Measurements from ENCODE around the gene FAM221B.

Gene FAM221B

DNA sequence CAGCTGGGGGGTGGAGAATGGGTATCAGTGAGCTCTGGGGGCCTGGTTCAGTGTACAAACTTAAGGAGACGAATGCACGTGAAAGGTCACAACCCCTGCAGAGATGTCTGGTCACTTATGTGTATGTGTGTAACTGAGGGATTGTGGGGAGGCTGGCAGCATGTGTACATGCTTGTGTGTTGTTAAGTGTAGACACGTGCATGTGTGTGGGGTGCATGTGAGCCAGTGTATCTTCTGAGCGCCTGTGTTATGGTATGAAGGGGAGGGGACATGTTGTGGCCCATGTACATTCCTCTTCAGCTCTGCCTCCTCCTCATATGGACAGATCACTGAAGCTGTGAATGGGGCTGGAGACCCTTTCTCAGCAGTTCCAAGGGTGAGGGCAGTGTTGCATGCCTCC, 2.5 kb upstream of the FAM221B start:
- H3K27ac ChIP-seq: no peak overlapping the region
- H3K27me3 ChIP-seq (replicated peaks): no peaks in the 10 kb centered on the region
- DNase-seq: no peak
- TF ChIP-seq, protein P1, sequence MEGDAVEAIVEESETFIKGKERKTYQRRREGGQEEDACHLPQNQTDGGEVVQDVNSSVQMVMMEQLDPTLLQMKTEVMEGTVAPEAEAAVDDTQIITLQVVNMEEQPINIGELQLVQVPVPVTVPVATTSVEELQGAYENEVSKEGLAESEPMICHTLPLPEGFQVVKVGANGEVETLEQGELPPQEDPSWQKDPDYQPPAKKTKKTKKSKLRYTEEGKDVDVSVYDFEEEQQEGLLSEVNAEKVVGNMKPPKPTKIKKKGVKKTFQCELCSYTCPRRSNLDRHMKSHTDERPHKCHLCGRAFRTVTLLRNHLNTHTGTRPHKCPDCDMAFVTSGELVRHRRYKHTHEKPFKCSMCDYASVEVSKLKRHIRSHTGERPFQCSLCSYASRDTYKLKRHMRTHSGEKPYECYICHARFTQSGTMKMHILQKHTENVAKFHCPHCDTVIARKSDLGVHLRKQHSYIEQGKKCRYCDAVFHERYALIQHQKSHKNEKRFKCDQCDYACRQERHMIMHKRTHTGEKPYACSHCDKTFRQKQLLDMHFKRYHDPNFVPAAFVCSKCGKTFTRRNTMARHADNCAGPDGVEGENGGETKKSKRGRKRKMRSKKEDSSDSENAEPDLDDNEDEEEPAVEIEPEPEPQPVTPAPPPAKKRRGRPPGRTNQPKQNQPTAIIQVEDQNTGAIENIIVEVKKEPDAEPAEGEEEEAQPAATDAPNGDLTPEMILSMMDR (IDR thresholded peaks at IDR 0.05; ENCODE audit: low read depth, low read length, missing control alignments): no peak
- H3K36me3 ChIP-seq (replicated peaks): no peaks in the 10 kb centered on the region
- in situ Hi-C loops (cut with HindIII; ENCODE audit: low pct_ligation_motif_present, low sequenced_read_pairs): no loop called here
- H3K4me3 ChIP-seq (ENCODE audit: low read depth, low read length): no peak overlapping the region

DNA sequence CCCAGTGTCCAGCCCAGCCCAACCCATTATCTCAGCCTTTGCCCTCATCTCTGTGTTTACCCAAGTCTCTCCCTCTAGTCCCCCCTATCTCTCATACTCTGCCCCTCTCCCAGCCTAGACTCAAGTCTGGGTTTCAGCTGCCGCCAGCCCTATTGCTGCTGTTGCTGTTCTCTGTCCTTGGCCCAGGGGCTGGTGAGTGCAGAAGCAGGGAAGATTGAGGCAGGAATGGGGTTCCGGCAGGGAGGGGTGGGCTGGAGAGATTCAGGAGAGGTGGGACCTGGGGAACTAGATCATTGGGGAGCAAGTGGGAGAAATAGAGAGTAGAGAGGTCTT, 1.2 kb upstream of the FAM221B start:
- H3K4me3 ChIP-seq (ENCODE audit: low read depth, low read length): peak overlapping the region; percentile 77

DNA sequence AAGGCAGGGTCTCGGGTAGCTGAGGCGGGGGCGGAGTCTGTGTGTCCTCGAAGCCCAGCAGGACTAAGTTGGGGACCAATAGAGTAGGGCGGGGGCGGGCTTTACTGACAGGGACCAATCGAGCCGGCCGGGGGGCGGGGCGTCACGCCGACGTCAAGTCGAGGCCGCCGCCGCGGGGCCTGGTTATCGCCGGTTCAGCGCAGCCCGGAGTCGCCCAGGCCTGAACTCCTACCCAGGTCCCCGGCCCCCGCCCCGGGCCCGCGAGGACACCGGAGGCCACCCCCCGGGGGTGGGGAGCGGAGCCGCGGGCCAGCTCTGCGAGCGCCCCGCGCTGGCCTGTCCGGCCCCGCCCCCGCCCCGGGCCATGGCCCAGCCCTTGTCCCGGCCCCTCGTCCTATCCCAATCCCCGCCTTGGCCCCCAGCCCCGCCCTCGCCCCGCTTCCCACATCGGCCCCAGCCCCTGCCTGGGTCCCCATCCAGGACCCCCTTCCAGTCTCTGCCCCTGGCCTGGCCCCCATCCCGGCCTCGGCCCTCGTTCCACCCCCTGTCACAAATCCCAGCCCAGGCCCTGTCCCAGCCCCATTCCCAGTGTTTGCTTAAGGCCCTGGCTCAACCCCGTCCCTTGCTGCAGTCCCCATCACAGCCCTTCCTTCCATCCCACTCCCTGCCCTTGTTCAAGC, 692 bp upstream of the FAM221B start, which contains the start of gene TMEM8B:
Gene TMEM8B (plus strand): TSS at position 145 of the 680 bp plus-strand sequence. CDS start 220 bp downstream, at position 365.
- TF ChIP-seq, protein P1 (IDR thresholded peaks at IDR 0.05; ENCODE audit: low read depth, low read length, missing control alignments): no peak
- no peaks in the 10 kb centered on the region for H3K27me3 ChIP-seq (replicated peaks)
- H3K4me3 ChIP-seq (ENCODE audit: low read depth, low read length): peak within 1 kb of the TSS; percentile 77
- H3K36me3 ChIP-seq (replicated peaks): no peaks in the 10 kb centered on the region
- in situ Hi-C loops (cut with HindIII; ENCODE audit: low pct_ligation_motif_present, low sequenced_read_pairs): no loop called here
- H3K27ac ChIP-seq: peak within 1 kb of the TSS; percentile 62
- DNase-seq: peak; percentile 93

More for the DNA sequence above, 1.2 kb upstream of the FAM221B start:
- H3K27ac ChIP-seq: no peak overlapping the region
- TF ChIP-seq, protein P1 (IDR thresholded peaks at IDR 0.05; ENCODE audit: low read depth, low read length, missing control alignments): no peak
- H3K36me3 ChIP-seq (replicated peaks): no peaks in the 10 kb centered on the region
- DNase-seq: no peak
- H3K27me3 ChIP-seq (replicated peaks): no peaks in the 10 kb centered on the region
- in situ Hi-C loops (cut with HindIII; ENCODE audit: low pct_ligation_motif_present, low sequenced_read_pairs): no loop called here

DNA sequence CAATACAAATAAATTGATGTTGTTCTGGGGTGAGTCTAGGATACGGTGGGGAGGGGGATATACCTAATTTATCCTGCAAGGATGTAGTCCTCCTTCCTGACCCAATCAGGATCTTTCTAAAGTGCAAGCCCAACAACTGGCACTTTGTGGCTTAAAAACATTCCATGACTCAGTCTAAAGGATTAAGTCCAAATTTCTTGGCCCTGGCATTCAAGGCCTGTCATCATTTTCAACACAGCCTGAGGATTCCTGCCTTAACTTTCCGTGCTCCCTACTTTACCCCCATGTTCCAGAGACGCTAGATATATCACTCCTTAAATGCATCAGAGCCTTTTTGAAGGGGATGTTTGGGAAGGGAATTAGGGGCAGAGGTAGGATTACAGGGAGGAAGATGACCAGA, 1.0 kb downstream of the FAM221B start:
- Histone ChIP-seq H3K27ac (no peak overlapping the region), H3K4me3 (ENCODE audit: low read depth, low read length) (no peak overlapping the region), H3K36me3 (replicated peaks) (no peaks in the 10 kb centered on the region), H3K27me3 (replicated peaks) (no peaks in the 10 kb centered on the region)
- no peak for DNase-seq
- TF ChIP-seq, protein P1 (IDR thresholded peaks at IDR 0.05; ENCODE audit: low read depth, low read length, missing control alignments): no peak
- in situ Hi-C loops (cut with HindIII; ENCODE audit: low pct_ligation_motif_present, low sequenced_read_pairs): no loop called here

DNA sequence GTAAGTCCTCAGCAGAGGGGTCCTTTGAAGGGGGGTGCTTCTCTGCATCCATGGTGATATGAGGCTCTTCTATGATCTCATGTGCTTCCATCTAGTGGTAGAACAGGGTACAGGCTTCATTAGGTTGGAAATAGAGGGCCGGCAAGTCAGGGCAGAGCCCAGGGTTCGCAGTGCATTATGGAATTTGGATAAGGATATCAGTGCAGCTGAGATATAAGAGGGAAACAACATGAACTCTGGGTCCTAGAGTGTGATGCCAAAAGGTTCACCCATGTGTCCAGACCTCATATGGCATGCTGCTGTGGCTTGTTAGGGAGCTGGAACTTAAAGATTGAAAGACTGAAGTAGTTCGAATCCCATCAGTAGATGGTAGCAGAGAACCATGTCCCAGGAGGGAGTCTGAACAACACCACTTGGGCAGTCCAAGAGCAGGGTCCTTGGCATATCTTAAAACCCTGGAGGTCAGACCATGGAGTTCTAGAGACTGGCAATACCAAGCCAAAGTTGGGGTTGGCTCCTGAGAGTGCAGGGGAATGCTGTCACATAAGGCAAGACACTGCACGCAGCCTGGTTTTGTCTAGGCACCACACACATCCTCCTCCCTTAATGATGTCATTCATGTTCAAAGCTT, 2.3 kb downstream of the FAM221B start:
- Histone ChIP-seq H3K4me3 (ENCODE audit: low read depth, low read length) (no peak overlapping the region), H3K36me3 (replicated peaks) (no peaks in the 10 kb centered on the region), H3K27ac (no peak overlapping the region), H3K27me3 (replicated peaks) (no peaks in the 10 kb centered on the region)
- DNase-seq: peak; percentile 68
- in situ Hi-C loops (cut with HindIII; ENCODE audit: low pct_ligation_motif_present, low sequenced_read_pairs): no loop called here
- TF ChIP-seq, protein P1 (IDR thresholded peaks at IDR 0.05; ENCODE audit: low read depth, low read length, missing control alignments): peak; percentile 83

Data from brain microvascular endothelial cell (primary cell).